Tibial artery (tissue), 4 donors: ENCODE data around the gene CARD10.

Source experiments
- DNase-seq, 2 donors: peaks; one replicate each; pipeline ENCODE4 v3.0.0-alpha.2; 2019
- H3K27ac ChIP-seq, 2 donors: fragments of 200-600 bp; sonication (generic) in 1 of 2; 1 replicate in 1 of 2; 2 replicates in 1 of 2; pipeline ENCODE4 v1.5.1; 2018 to 2019; ENCODE audit warnings: mild to moderate bottlenecking in 1 of 2
- H3K27me3 ChIP-seq, 2 donors: fragments of 200-600 bp; sonication (generic) in 1 of 2; one replicate each; pipeline versions ENCODE4 v1.5.1 to v1.6.0; 2016 to 2019
- H3K36me3 ChIP-seq, 3 donors: fragments of 200-600 bp; sonication (generic) in 2 of 3; one replicate each; pipeline ENCODE4 v1.5.1; 2016 to 2019; ENCODE audit warnings: mild to moderate bottlenecking in 2 of 3
- H3K4me1 ChIP-seq, 4 donors: fragments of 200-600 bp; sonication (generic) in 2 of 4; 1 replicate in 3 of 4; 2 replicates in 1 of 4; pipeline ENCODE4 v1.5.1; 2016 to 2019
- H3K4me3 ChIP-seq, 2 donors: fragments of 200-600 bp; sonication (generic) in 1 of 2; 1 replicate in 1 of 2; 2 replicates in 1 of 2; pipeline ENCODE4 v1.5.1; 2018 to 2019; ENCODE audit warnings: mild to moderate bottlenecking in 2 of 2
- H3K9me3 ChIP-seq, 3 donors: fragments of 200-600 bp; sonication (generic) in 1 of 3; one replicate each; pipeline ENCODE4 v1.5.1; 2016 to 2019
- CTCF ChIP-seq, 2 experiments: fragments of 200-600 bp in 1 of 2; fragments of 450-650 bp in 1 of 2; IDR thresholded peaks; one replicate each; pipeline ENCODE4 v1.5.1; 2017 to 2019; ENCODE audit warnings: antibody characterized with exemption in 2 of 2, mild to moderate bottlenecking in 1 of 2, moderate library complexity in 1 of 2
- intact Hi-C: fragments of 100-400 bp; cut with DNase I; formaldehyde crosslinking; loops from one replicate; pipeline ENCODE4 v1.15.0; 2023; ENCODE audit warnings: low total_unique reads

The CARD10 gene

GRCh38 chr22:37565830-37566229 is 46.6 kb upstream of the CARD10 start:
- DNase-seq, result no peak

GRCh38 chr22:37564111-37564711 is 45.0 kb upstream of the CARD10 start:
- Histone ChIP-seq H3K4me1 (peaks cover 9 to 86% (median 77%) of the 10 kb centered on the region in 4 donors), H3K36me3 (peaks cover 17 to 33% (median 31%) of the 10 kb centered on the region in 3 donors), H3K27ac (peak overlapping the region; percentile 98 to 99), H3K4me3 (peak overlapping the region; percentile 6 to 85), H3K9me3 (no peaks in the 10 kb centered on the region), H3K27me3 (no peaks in the 10 kb centered on the region)
- DNase-seq, result no peak
- TF ChIP-seq CTCF (IDR thresholded peaks at IDR 0.05), result no peak
- intact Hi-C loops, result loop anchor here (5.0 kb wide), 1 partner anchor 43 kb away; the partner anchor contains the start of gene GGA1

More at GRCh38 chr22:37565830-37566229, 46.6 kb upstream of the CARD10 start:
- Histone ChIP-seq H3K36me3 (peaks cover 17 to 36% (median 34%) of the 10 kb centered on the region in 3 donors), H3K4me1 (peaks cover 9 to 93% (median 77%) of the 10 kb centered on the region in 4 donors), H3K4me3 (no peak overlapping the region), H3K9me3 (no peaks in the 10 kb centered on the region), H3K27me3 (no peaks in the 10 kb centered on the region), H3K27ac (peak overlapping the region; percentile 98 to 99)
- intact Hi-C loops, result loop anchor here (2.0 kb wide), 1 partner anchor 27 kb away; no protein-coding TSS in a partner anchor
- no peak for TF ChIP-seq CTCF (IDR thresholded peaks at IDR 0.05)

- intact Hi-C loops, result loop anchor here (5.0 kb wide), 1 partner anchor 44 kb away; the partner anchor contains the start of gene GGA1
- Histone ChIP-seq H3K27me3 (no peaks in the 10 kb centered on the region), H3K4me1 (peaks cover 9 to 84% (median 74%) of the 10 kb centered on the region in 4 donors), H3K9me3 (no peaks in the 10 kb centered on the region), H3K4me3 (peak overlapping the region; percentile 6 to 85), H3K27ac (peak overlapping the region; percentile 98 to 99), H3K36me3 (peaks cover 17 to 25% (median 23%) of the 10 kb centered on the region in 3 donors)
- DNase-seq, result peak; percentile 91 to 93
- no peak for TF ChIP-seq CTCF (IDR thresholded peaks at IDR 0.05)
Observed at GRCh38 chr22:37563153-37564081, 44.2 kb upstream of the CARD10 start.

GRCh38 chr22:37562049-37562875 is 43.0 kb upstream of the CARD10 start:
- no peak for TF ChIP-seq CTCF (IDR thresholded peaks at IDR 0.05)
- DNase-seq, result no peak
- H3K27me3 ChIP-seq, result no peaks in the 10 kb centered on the region
- H3K9me3 ChIP-seq, result no peaks in the 10 kb centered on the region
- H3K4me3 ChIP-seq, result peak overlapping the region; percentile 85 to 93
- H3K4me1 ChIP-seq, result peaks cover 9 to 74% (median 67%) of the 10 kb centered on the region in 4 donors
- intact Hi-C loops, result loop anchor here (5.0 kb wide), 1 partner anchor 45 kb away; the partner anchor contains the start of gene GGA1
- H3K36me3 ChIP-seq, result peaks cover 12 to 14% (median 13%) of the 10 kb centered on the region in 3 donors
- H3K27ac ChIP-seq, result peak overlapping the region; percentile 98 to 99
